ENCODE data around the gene CAPN14. TPM values are rescaled to one million over a fixed set of nuclear protein-coding genes. Genes with fewer than 3 reads are reported as not detected.

The CAPN14 gene, protein sequence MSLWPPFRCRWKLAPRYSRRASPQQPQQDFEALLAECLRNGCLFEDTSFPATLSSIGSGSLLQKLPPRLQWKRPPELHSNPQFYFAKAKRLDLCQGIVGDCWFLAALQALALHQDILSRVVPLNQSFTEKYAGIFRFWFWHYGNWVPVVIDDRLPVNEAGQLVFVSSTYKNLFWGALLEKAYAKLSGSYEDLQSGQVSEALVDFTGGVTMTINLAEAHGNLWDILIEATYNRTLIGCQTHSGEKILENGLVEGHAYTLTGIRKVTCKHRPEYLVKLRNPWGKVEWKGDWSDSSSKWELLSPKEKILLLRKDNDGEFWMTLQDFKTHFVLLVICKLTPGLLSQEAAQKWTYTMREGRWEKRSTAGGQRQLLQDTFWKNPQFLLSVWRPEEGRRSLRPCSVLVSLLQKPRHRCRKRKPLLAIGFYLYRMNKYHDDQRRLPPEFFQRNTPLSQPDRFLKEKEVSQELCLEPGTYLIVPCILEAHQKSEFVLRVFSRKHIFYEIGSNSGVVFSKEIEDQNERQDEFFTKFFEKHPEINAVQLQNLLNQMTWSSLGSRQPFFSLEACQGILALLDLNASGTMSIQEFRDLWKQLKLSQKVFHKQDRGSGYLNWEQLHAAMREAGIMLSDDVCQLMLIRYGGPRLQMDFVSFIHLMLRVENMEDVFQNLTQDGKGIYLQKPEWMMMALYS
- under 1 TPM; 0.04 to 0.09 (median 0.07) TPM for polyA plus RNA-seq (ENCODE audit: insufficient read length in 4 of 4)

DNA sequence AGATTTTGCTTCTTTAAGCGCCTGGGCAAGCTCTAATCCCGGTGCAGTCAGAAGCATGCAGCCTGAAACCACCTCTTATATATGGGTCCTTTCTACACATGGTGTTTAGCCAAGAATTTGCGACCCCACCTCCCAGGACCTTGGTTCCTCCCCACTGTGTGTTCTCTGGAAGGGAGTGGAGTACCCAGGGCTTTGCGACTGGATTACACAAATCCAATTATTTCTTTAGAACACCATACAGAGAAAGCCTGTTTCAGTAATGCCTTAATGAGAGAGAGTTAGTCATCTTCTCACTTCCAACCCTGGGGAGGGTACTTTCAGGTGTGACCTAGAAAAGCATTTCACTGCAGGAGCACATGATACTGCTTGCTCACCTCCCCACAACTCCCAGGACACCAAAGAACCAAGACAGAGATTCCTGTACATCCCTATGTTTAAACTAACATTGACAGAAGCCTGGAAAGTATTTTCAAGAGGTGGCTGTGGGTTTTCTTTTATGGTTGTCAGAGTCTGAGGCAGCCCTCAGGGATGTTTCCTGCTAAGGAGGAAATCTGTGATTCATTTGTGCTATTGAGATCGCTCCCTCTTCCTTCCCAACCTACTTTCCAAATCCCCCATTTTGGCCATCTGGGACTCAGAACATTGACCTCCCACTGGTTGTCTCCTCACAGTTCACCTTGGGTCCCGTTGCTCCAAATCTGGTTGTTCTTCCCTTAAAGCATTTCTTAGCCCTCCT lies at the start of gene CAPN14:
TSS of gene CAPN14 (minus strand) at position 51 of the 736 bp plus-strand sequence. CDS start 12,068 bp downstream, outside the sequence.
- no peak for DNase-seq (ENCODE audit: low read depth in 4 of 4, low spot score in 3 of 4)

- DNase-seq (ENCODE audit: low read depth in 4 of 4, low spot score in 3 of 4): no peak
Measured at GRCh38 chr2:31266804-31267203, 49.5 kb upstream of the CAPN14 start.

GRCh38 chr2:31265234-31265633 lies 47.9 kb upstream of the CAPN14 start:
- DNase-seq (ENCODE audit: low read depth in 4 of 4, low spot score in 3 of 4): no peak

- no peak for DNase-seq (ENCODE audit: low read depth in 4 of 4, low spot score in 3 of 4)
Measured at GRCh38 chr2:31263636-31264190, 46.4 kb upstream of the CAPN14 start.

DNA sequence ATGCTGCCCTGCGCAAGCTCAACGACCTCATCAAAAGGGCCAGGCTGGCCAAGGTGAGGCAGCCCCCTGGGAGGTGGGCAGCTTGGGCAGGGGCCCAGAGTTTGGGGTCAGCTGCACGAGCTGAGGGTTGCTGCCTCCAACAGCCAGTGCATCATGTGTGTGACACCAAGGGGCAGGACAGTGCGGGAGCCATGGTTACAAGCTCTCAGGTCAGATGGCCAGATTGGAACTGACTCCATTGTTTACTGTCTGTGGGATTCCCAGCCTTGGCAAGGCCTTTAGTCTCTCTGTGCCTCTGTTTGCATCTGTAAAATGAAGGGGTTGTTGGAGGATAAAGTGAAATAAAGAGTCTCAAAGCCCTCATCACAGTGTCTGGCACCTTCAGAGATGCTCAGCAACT lies 43.6 kb upstream of the CAPN14 start:
- DNase-seq (ENCODE audit: low read depth in 4 of 4, low spot score in 3 of 4): no peak

DNA sequence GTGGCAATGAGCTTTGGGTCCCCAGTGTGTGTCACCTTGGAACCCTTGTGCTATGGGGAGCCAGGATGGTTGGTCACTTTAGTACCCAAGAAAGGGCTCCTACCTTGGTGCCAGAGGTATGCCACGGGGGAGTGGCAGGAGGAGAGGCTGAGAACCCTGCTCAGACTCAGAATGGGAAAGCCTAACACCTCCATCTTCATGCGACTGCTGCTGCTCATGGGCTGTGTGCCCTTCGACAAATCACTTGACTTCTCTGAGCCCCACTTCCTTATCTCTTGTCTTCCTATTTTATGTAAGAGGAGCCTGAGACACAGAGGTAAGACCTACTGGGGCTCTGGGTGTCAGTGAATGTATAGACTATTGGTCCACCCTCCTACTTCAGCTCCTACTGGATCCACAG lies 41.8 kb upstream of the CAPN14 start:
- DNase-seq (ENCODE audit: low read depth in 4 of 4, low spot score in 3 of 4): no peak

DNA sequence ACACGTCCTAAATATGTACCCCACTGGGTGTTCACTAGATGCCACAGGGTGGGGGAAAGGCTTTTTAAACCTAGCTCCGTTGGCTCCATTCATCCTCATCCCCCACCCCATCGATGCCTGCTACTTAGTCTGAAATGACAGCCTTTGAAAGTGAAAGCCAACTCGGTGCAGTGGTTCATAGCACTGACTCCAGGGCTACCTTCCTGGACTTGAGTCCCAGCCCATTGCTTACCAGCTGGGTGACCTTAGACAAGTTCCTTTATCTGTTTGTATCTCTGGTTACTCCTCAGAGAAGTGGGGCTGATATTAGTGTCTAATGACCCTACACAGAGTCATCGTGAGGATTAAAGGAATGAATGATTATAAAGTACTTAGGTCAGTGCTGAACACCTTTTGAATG lies 41.0 kb upstream of the CAPN14 start:
- no peak for DNase-seq (ENCODE audit: low read depth in 4 of 4, low spot score in 3 of 4)

DNA sequence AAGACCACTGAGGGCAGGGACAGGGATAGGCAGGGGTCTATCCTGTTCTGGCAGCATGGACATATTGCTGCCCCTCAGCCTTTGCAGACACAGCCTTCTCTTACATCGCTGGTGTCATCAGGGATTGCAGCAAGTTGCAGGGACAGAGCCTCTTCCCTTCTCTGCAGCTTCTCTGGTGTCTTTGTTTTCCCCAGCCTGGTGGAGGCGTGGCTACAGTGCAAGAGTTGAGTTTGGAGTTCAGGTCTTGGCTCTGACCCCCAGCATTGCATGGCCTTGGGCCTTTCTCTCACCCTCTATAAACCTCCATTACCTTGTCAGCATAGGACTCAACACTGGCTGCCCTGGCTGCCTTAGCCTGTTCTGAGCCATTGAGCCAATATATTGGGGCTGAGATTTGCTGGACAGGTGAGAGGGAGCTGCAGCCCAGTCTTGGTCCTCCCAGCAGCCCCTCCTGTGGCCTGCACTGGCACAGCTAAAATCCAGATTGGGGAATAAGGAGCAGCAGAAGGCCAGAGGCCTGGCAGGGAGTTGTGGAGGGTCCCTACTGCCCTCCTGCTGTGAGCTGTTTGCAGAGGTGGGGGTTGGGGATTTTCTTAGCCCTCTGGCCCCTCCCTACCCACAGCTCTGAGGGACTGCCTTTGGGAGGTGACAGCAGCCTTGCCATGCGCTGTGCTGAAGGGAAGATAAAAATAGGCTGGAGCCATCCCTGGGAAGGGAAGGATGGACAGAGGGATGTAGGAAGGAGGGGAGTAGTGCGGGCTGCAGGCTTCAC lies 39.5 kb upstream of the CAPN14 start:
- no peak for DNase-seq (ENCODE audit: low read depth in 4 of 4, low spot score in 3 of 4)

DNA sequence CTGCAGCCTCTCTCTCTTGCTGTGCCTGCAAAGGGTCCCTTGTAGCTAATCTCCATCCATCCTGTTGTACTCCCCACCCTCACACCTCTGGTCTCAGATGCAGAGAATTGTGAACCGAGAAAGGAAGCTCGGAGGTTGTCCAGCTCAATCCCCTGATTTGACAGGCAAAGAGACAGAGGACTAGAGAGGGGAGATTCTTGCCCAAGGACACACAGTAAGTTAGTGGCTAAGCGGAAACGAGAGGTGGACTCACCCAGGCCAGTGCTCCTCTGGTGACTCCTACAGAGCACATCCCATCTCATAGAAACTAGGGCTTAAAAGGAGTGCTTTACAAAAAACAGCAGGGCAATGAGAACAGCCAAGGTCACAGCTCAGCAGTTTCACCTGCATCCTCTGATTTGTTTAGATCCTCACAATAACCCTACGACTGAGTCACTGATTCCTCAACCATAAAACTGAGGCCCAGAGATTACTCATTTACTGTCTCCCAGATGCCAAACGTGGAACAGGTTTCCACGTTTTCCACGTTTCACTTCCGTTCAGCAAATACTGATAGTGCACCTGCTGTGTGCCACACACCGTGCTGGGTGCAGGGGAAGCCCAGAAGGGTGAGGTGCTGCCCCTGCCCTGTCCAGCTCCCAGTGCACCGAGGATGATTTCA lies 38.7 kb upstream of the CAPN14 start:
- no peak for DNase-seq (ENCODE audit: low read depth in 4 of 4, low spot score in 3 of 4)

DNA sequence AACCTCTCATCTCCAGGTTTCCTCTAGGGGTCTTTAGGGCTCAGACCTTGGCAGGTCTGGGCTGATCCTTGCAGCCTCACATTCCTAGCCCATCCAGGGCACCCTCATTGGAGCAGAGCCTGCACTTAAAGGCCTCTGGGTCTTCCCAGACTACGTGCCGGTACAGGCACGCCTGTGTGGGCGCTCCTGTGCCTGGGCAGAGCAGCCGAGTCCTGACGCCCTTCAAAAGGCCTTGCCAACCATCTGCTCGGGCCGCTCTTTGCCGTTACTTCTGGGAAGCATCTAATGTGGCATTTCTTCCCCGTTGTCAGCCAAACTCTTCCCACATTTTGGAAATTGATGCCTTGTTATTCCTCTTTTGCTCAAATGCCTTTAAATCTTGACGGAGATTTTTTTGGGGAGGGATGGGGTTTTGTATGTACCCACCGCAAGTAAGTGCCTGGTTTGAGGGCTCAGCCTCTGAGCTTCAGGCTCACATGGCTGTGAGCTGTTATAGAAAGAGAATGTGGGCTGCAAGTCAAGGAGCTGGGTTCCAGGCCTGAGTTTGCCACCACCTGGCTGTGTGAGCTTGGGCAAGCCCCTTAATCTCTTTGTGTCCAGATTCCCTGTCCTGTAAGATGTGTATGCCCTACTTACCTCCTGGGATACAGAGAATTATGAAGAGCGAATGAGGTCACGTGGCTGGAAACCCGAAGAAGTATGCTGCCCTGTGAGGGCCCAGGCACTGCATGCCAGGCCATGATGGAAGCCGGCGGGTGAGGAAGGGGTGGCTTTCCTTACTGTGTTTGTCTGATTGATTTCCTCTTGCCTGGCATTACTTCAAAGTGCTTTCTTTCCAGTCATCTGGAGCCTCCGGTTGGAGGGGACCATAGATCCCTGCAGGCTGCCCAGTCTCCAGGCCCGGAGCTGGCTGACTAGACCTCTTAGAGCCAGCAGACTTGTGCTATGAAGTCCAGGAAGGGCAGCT lies 37.2 kb upstream of the CAPN14 start:
- no peak for DNase-seq (ENCODE audit: low read depth in 4 of 4, low spot score in 3 of 4)

GRCh38 chr2:31253356-31254131 lies 36.2 kb upstream of the CAPN14 start:
- no peak for DNase-seq (ENCODE audit: low read depth in 4 of 4, low spot score in 3 of 4)

GRCh38 chr2:31251851-31252250 lies 34.5 kb upstream of the CAPN14 start:
- no peak for DNase-seq (ENCODE audit: low read depth in 4 of 4, low spot score in 3 of 4)

- DNase-seq (ENCODE audit: low read depth in 4 of 4, low spot score in 3 of 4): no peak
Measured at GRCh38 chr2:31251018-31251417, 33.7 kb upstream of the CAPN14 start.

GRCh38 chr2:31249009-31249690 lies 31.8 kb upstream of the CAPN14 start:
- DNase-seq (ENCODE audit: low read depth in 4 of 4, low spot score in 3 of 4): no peak

- no peak for DNase-seq (ENCODE audit: low read depth in 4 of 4, low spot score in 3 of 4)
Measured at GRCh38 chr2:31248139-31248538, 30.8 kb upstream of the CAPN14 start.

GRCh38 chr2:31247711-31248110 lies 30.4 kb upstream of the CAPN14 start:
- DNase-seq (ENCODE audit: low read depth in 4 of 4, low spot score in 3 of 4): no peak

DNA sequence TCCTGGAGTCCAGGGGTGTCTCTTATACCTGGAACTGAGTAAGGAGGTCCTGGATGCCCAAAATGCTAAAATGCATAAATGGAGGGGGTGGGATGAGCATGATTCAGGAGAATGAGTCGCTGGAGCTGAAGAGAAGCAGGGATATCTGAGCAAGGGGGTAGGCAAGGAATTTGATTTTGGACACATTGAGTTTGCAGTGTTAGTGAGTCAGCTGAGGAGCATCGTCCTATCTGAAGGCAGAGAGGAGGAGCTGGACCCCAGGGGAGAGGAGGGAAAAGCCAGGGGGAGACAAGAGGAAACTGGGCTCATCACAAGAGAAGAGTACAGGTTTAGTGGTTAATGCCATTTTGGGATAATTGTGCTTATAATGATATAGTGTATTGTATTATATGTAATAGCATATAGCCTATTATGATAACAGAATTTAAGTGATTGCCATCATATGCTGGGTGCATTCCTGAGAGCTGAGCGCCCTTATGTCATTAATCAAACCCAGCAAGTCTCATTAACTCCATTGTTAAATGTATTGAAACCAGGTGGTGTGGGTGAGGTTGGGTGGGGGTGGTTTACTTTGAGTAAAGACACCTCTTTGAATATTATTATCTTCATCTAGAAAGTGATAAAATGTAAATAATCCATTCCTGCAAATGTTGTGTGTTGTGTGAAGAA lies 29.0 kb upstream of the CAPN14 start:
- DNase-seq (ENCODE audit: low read depth in 4 of 4, low spot score in 3 of 4): no peak
